HTERT RPE-1 (cell line): ENCODE data around the gene TOMM40L.
"Not testable (repeated sequence)": the region's sequence is repeated elsewhere in the genome, so short reads cannot be mapped to it uniquely, and the experiment has no call there.

ENCODE experiments used
- in situ Hi-C: fragments of 300-500 bp; cut with MboI; formaldehyde crosslinking; loops from 4 replicates; pipeline ENCODE4 v1.14.3; 2020; ENCODE audit warnings: low sequenced_read_pairs

The TOMM40L gene

GRCh38 chr1:161218301-161219077, 7.4 kb upstream of the TOMM40L start:
- in situ Hi-C loops, result no loop called here

GRCh38 chr1:161219078-161219892, 6.6 kb upstream of the TOMM40L start:
- in situ Hi-C loops, result no loop called here

- in situ Hi-C loops, result no loop called here
Observed at GRCh38 chr1:161220002-161220401, 5.9 kb upstream of the TOMM40L start.

- in situ Hi-C loops, result no loop called here
Observed at GRCh38 chr1:161222175-161223019, 3.5 kb upstream of the TOMM40L start.

GRCh38 chr1:161223805-161224694, 1.8 kb upstream of the TOMM40L start:
- in situ Hi-C loops, result no loop called here

- in situ Hi-C loops, result not testable (repeated sequence)
Observed at GRCh38 chr1:161224695-161225087, 1.2 kb upstream of the TOMM40L start.

GRCh38 chr1:161225178-161225533, 704 bp upstream of the TOMM40L start:
- in situ Hi-C loops, result no loop called here

GRCh38 chr1:161226320-161226711, 456 bp downstream of the TOMM40L start:
- in situ Hi-C loops, result no loop called here

- in situ Hi-C loops, result no loop called here
Observed at GRCh38 chr1:161226759-161227158, 899 bp downstream of the TOMM40L start.

- in situ Hi-C loops, result no loop called here
Observed at GRCh38 chr1:161227196-161227871, 1.5 kb downstream of the TOMM40L start.

GRCh38 chr1:161228032-161228431, 2.2 kb downstream of the TOMM40L start:
- in situ Hi-C loops, result no loop called here

GRCh38 chr1:161229896-161230295, 4.0 kb downstream of the TOMM40L start:
- in situ Hi-C loops, result no loop called here

GRCh38 chr1:161230762-161231161, 4.9 kb downstream of the TOMM40L start:
- in situ Hi-C loops, result no loop called here

- in situ Hi-C loops, result no loop called here
Observed at GRCh38 chr1:161233102-161233501, 7.2 kb downstream of the TOMM40L start.

GRCh38 chr1:161235957-161236775, 10.3 kb downstream of the TOMM40L start:
- in situ Hi-C loops, result no loop called here

- in situ Hi-C loops, result no loop called here
Observed at GRCh38 chr1:161238039-161238473, 12.2 kb downstream of the TOMM40L start, which contains the start of gene NR1I3. Gene NR1I3 (minus strand): TSS chr1:161238203. CDS start chr1:161236565, 1,638 bp downstream.

GRCh38 chr1:161241682-161242081, 15.8 kb downstream of the TOMM40L start:
- in situ Hi-C loops, result no loop called here

GRCh38 chr1:161242313-161242712, 16.5 kb downstream of the TOMM40L start:
- in situ Hi-C loops, result no loop called here

- in situ Hi-C loops, result no loop called here
Observed at GRCh38 chr1:161244888-161245287, 19.0 kb downstream of the TOMM40L start.
